Calu3 (cell line): Measurements from ENCODE around the gene KIAA0930. TPM values are rescaled to one million over a fixed set of nuclear protein-coding genes. Genes with fewer than 3 reads are reported as not detected.

ENCODE experiments used
- BruUV-seq: library from RNA; stranded (reverse); fragments of 400-500 nt; replicated peaks from 2 replicates; lab custom pipeline; 2021; lab: Mats Ljungman, UMichigan
- CTCF ChIA-PET: fragments of 300-600 bp; sonication (Branson Sonifier 250); formaldehyde crosslinking; loops from one replicate; lab custom pipeline; 2022; ENCODE audit warnings: antibody characterized with exemption; lab: Charles Lee
- DNase-seq: peaks from one replicate; pipeline ENCODE4 v3.0.0; 2022
- H3K27ac Mint-ChIP-seq: one replicate; pipeline ENCODE4 v1.8.0; 2022; ENCODE audit warnings: mixed read lengths; ENCODE audit not compliant: unreplicated experiment
- H3K27me3 Mint-ChIP-seq: one replicate; pipeline ENCODE4 v1.8.0; 2022; ENCODE audit warnings: mixed read lengths; ENCODE audit not compliant: unreplicated experiment
- H3K36me3 Mint-ChIP-seq: one replicate; pipeline ENCODE4 v1.8.0; 2022; ENCODE audit warnings: mild to moderate bottlenecking, moderate library complexity, mixed read lengths; ENCODE audit not compliant: insufficient read depth, unreplicated experiment
- H3K4me1 Mint-ChIP-seq: one replicate; pipeline ENCODE4 v1.8.0; 2022; ENCODE audit warnings: mild to moderate bottlenecking, low read depth, mixed read lengths; ENCODE audit not compliant: unreplicated experiment
- H3K4me3 Mint-ChIP-seq: one replicate; pipeline ENCODE4 v1.8.0; 2022; ENCODE audit warnings: mild to moderate bottlenecking, low read depth, moderate library complexity, mixed read lengths; ENCODE audit not compliant: unreplicated experiment
- H3K9me3 Mint-ChIP-seq: one replicate; pipeline ENCODE4 v1.8.0; 2022; ENCODE audit warnings: low read depth, mixed read lengths; ENCODE audit not compliant: unreplicated experiment
- intact Hi-C: fragments of 100-400 bp; cut with micrococcal nuclease; formaldehyde crosslinking; loops from one replicate; pipeline ENCODE4 v1.10.0; 2022; ENCODE audit not compliant: unreplicated experiment
- total RNA-seq: library from RNA; stranded (reverse); gene quantifications from 2 replicates; pipeline ENCODE4 v1.2.3, GENCODE V29; 2022
- TF ChIP-seq, protein P1 (sequence below): fragments of 200-600 bp; IDR thresholded peaks from one replicate; pipeline ENCODE4 v1.8.0; 2022; ENCODE audit warnings: antibody characterized with exemption; ENCODE audit not compliant: unreplicated experiment

Gene KIAA0930
- total RNA-seq, 1 experiment from 2014 or later = 56.8 TPM

DNA sequence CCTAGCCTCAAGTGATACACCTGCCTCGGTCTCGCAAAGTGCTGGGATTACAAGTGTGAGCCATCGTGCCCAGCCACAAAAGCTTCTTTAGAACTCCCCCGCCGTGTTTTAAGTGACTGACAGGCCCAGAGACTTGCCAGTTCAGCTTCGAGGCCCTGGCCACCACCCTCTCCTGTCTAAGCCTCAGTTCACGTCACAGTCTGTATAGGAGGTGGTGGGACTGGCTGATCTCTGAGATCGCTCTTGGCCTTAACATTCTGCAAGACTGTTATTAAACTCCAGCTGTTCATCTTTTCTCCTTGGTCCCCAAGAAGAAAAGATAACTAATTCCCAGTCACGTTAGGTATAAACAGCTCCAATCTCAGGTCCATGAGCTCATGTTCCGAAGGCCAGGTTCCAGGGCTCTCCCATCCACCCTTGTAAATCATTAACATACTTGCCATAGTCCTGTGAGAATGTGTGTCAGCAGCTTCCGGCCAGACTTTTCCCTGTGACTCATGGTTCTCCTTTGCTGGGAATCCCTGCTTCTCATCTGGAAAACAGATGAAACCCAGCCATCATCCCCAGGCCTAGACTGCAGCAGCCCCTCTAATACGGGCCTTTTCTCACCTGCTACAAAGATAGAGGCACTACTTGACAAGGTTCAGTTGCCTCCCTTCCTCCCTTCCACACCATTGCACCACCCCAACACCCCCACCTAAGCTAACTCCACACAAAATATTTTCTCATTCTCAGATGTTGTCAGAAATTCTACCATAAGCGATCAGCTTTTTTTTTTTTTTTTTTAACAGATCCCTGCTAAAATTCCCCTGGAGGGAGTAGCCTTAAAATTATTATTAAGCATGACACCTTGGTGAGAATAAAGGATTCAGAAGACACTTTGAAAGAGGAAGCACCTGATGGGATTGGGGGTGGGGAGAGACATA lies 5.6 kb upstream of the KIAA0930 start:
- Mint-ChIP-seq H3K9me3 (no peaks in the 10 kb centered on the region), H3K27me3 (no peaks in the 10 kb centered on the region), H3K4me3 (peak overlapping the region; percentile 25), H3K27ac (peak overlapping the region; percentile 97), H3K36me3 (peaks cover 18% of the 10 kb centered on the region), H3K4me1 (peaks cover 65% of the 10 kb centered on the region)
- TF ChIP-seq, protein P1, sequence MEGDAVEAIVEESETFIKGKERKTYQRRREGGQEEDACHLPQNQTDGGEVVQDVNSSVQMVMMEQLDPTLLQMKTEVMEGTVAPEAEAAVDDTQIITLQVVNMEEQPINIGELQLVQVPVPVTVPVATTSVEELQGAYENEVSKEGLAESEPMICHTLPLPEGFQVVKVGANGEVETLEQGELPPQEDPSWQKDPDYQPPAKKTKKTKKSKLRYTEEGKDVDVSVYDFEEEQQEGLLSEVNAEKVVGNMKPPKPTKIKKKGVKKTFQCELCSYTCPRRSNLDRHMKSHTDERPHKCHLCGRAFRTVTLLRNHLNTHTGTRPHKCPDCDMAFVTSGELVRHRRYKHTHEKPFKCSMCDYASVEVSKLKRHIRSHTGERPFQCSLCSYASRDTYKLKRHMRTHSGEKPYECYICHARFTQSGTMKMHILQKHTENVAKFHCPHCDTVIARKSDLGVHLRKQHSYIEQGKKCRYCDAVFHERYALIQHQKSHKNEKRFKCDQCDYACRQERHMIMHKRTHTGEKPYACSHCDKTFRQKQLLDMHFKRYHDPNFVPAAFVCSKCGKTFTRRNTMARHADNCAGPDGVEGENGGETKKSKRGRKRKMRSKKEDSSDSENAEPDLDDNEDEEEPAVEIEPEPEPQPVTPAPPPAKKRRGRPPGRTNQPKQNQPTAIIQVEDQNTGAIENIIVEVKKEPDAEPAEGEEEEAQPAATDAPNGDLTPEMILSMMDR = no peak
- TSS peak; percentile 84 for BruUV-seq
- intact Hi-C loops = no loop called here
- DNase-seq = peak; percentile 80
- CTCF ChIA-PET = interaction anchor here (0.5 to 1.3 kb wide), 11 partner anchors 9 to 928 kb away, joined by 3 to 6 read pairs (median 4); partner anchors contain the start of gene UPK3A

DNA sequence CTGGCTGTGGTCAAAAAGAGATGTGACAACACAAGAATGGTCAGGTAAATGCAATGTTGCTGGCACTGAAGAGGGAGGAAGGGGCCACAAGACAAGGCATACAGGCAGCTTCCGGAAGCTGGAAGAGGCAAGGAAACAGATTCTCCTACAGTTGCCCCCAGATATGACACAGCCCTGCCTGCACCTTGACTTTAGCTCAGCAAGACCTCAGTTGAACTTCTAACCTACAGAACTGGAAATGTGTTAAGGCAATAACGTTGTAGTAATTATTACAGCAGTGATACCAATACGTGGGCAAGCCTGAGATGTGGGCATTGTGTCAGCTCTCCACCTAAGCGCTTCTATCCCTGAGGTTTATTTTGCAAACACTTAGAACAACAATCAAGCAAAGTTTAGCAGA lies 4.2 kb upstream of the KIAA0930 start:
- Mint-ChIP-seq H3K4me3 (no peak overlapping the region), H3K27ac (peak overlapping the region; percentile 97)
- intact Hi-C loops = no loop called here

GRCh38 chr22:45242778-45243191 lies 2.1 kb upstream of the KIAA0930 start:
- Mint-ChIP-seq H3K9me3 (no peaks in the 10 kb centered on the region), H3K27ac (no peak overlapping the region), H3K27me3 (no peaks in the 10 kb centered on the region), H3K4me3 (no peak overlapping the region), H3K36me3 (peaks cover 51% of the 10 kb centered on the region), H3K4me1 (peaks cover 65% of the 10 kb centered on the region)
- intact Hi-C loops = no loop called here
- BruUV-seq = no TSS peak
- peak; percentile 49 for DNase-seq
- TF ChIP-seq, protein P1 = no peak
- CTCF ChIA-PET = no interaction called here

More for the DNA sequence above, 4.2 kb upstream of the KIAA0930 start:
- TF ChIP-seq, protein P1 = no peak
- CTCF ChIA-PET = no interaction called here
- BruUV-seq = no TSS peak
- H3K4me1 Mint-ChIP-seq = peaks cover 66% of the 10 kb centered on the region
- DNase-seq = no peak
- no peaks in the 10 kb centered on the region for H3K9me3 Mint-ChIP-seq
- H3K27me3 Mint-ChIP-seq = no peaks in the 10 kb centered on the region
- peaks cover 31% of the 10 kb centered on the region for H3K36me3 Mint-ChIP-seq

- DNase-seq = no peak
- no peaks in the 10 kb centered on the region for H3K27me3 Mint-ChIP-seq
- H3K4me3 Mint-ChIP-seq = peak overlapping the region; percentile 80
- BruUV-seq = no TSS peak
- no peaks in the 10 kb centered on the region for H3K9me3 Mint-ChIP-seq
- peaks cover 34% of the 10 kb centered on the region for H3K36me3 Mint-ChIP-seq
- H3K27ac Mint-ChIP-seq = peak overlapping the region; percentile 49
- TF ChIP-seq, protein P1 = no peak
- intact Hi-C loops = no loop called here
- CTCF ChIA-PET = no interaction called here
- H3K4me1 Mint-ChIP-seq = peaks cover 45% of the 10 kb centered on the region
These were observed 437 bp downstream of the KIAA0930 start for GRCh38 chr22:45240104-45240809.
